Stimulated activated CD4-positive, alpha-beta T cell treated with anti-CD3 and anti-CD28 coated beads, Interleukin-1b, Interleukin-23, amount 100 ng/mL, for 4 hours (primary cell): ENCODE results near the gene RPL32.

Source experiments
- DNase-seq, 2 donors: peaks; one replicate each; pipeline ENCODE4 v3.0.0-alpha.2; 2020; ENCODE audit warnings: low read depth in 2 of 2

RPL32 gene

DNA sequence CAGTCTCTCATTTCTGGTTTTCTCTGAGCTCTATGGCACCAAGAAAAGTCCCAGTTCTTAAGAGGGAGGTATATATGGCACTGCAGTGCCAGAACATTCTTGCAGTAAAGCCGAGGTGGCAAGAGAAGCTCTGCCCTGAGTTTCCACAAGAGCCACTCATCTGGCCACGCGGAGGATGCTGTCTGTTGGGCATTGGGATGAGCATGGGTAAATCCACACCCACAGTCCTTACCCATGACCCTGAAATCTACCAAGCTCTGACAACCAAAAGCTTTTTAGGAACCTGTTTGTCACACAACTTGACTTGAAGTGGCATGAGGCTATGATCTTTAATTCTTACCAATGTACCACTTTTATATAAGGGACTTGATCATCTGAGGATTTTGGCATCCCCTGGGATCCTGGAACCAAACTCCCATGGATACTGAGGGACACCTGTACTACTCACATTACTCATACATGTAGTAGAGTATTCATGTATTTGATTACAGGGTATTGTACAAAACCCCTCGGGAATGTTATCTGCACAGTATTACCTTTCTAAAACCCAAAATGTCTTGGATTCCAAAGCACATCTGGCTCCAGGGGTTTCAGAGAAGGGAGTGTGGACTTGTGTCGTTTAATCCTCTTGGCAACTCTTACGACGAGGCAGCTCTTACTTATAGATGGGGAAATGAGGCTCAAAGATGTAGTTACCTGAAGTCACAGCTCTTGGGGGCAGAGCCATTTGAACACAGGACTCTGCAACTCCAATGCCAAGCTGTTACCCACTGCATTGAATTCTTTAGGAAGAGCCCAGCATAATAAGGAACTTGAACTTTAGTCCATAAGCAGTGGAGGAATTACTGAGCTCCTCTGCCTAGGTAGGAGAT is 8.8 kb downstream of the RPL32 start:
- peak in 1 of 2 donors; percentile 17 for DNase-seq

DNA sequence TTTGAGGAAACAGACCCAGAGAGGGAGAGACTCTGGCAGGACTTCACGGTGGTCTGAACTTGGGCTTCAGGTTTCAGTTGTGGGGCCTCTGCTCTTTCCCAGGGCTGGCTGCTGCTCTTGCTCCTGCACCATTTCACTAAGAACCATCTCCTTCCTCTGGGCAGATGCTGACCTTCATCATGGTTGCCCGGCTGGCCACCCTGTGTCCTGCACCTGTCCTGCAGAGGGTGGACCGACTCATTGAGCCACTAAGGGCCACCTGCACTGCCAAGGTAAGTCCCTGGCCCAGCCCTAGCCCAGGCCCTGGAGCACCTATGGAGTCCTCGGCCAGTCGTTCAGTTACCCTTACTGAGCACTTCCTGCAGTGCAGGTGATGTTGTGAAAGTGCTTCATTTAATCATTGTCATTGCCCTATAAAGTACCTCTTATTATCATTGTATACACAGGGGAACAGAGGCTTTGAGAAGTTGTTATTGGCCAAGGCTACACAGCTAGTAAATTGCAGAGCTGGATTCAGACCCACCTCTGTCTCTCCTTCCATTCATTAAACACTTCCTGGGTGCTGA is 10.0 kb downstream of the RPL32 start:
- DNase-seq: no peak

DNA sequence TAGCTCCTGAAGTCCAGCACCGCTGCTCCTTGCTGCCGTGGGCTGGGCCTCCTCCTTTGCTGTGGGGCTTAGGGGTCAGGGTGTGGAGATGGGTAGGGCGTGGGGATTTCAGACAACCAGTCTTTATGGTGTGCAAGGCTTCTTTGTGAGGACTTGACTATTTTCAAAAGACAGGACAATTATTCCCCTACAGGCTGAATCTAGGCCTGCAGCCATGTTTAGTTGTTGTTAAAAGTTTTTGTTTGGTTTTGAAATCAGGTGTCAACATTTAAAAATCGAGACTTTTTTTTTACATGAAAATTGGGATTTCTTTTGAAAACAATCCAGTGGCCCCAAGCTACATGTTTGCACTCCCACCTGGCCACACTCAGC is 10.6 kb downstream of the RPL32 start:
- DNase-seq: no peak

DNA sequence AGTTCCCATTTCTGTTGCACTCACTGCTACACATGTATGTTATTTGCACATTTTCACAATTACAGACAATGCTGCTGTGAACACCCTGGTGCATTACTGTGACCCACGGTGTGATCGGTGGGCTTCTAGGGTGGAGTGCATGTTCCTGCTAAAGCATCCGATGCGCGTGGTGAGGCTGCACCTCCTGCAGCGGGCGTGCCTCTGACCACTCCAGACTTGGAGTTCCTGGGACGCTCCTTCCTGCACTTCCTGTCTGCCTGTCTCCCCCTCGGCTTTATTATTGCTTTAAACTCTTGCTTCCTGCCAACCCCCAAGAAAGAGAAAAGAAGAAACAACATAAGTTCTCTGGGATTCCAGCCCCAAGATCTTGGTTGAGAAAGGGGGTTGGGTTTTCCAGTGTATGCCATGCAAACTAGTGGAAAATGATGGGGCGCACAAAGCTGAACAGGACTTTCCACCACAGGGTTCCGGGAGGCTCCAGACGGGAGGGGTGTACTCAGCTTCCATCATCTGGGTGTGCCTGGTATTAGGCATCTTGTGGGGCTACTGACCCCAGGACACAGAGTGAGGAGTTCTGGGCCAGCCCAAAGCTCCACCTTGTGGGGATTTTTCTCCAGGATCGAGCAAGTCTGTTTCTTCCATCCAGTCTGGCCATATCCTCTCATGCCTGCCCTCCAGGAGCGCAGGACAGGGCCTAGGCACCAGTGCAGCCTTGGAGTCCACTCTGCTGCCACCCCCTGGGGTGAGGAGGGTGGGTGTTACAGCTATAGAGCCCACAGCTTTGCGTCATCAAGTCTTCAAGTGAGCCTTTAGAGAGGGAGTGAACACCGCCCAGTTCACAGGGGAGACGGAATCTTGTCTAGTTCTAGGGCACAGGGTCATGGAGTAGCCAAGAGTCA is 11.2 kb downstream of the RPL32 start:
- DNase-seq: no peak

DNA sequence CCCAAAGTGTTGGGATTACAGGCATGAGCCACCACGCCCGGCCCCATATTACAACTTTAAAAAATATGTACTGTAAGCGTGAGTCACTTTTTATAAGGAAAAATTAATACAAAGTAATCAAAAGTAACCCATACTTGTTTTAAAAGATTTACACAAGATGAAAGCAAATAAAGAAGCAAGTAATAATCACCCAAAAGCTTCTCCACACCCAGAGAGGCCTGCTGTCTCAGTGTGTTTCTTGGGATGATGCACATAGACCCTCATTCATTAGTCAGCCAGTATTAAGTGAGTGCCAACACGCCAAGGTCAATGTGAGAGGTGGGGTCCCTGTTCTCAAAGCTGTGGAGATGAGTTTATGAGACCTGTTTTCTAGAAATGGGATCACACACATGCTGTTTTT is 12.0 kb downstream of the RPL32 start:
- no peak for DNase-seq

DNA sequence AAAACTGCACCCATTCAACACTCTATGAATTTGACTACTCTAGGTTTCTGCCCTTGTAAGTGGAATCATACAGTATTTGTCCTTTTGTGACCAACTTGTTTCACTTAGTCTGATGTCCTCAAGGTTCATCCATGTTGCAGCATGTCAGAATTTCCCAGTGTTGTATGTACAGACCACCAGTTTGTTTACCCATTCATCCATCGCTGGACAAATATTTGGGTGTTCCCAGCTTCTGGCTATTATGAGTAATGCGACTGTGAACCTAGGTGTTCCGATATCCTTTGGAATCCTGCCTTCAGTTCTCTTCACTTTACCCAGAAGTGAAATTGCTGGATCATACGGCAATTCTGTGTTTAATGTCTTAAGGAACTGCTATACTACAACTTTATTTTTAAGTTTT is 12.6 kb downstream of the RPL32 start:
- DNase-seq: no peak

DNA sequence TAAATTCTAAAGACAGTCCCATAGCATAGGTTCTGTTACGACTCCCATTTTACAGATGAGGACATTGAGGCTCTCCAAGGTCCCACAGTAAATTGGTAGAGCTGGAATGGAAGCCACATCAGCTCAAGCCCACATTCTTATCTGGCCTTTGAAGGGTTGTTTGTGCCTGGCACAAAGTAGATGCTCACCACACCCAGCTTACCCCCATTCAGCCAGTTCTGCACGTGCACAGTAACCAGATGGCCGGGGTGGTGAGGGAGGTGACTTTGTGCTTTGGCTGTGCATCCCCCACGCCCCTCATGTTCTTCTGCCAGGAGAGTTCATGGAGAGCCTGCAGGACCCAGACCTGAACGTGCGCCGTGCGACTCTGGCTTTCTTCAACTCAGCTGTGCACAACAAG is 16.2 kb downstream of the RPL32 start:
- no peak for DNase-seq

DNA sequence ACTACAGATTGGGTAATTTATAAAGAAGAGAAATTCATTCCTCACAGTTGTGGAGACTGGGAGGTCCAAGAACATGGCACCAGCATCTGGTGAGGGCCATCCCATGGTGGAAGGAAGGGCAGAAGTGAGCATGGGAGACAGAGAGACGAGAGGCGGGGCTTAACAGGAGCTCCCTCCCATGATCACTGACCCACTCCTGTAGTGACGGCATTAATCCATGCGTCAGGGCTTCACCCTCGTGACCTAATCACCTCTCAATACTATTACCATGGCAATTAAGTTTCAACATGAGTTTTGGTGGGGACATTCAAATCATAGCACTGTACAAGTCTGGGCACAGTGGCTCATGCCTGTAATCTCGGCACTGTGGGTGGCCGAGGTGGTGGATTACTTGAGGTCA is 17.1 kb downstream of the RPL32 start:
- DNase-seq: no peak

DNA sequence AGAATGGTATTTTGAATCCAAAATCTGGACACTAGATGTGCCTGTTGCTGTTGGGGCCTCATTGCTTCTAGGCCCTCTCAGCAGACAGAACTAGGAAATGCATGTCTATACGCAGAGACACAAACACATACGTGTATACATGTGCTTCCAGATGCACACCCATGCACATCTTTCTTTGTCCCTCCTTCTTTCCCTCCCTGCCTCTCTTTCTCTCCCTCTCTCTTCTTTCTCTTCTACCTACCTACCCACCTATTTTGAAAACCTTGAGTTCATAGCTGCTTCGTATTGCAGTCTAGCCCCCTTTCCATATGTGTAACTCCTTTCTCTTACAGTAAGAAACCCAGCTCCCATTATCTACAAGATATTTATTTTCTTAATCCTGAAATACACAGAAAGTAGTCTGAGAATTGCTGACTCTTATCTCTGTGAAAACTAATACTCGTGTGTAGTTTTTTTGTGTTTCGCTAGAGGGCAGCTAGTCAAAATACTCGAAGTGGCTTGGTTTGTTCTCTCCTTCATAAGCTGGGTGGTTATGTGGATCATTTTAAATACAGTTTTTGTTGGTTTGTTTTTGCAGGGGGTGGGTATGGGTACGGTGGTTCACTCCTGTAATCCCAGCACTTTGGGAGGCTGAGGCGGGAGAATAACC is 18.5 kb downstream of the RPL32 start:
- DNase-seq: no peak

DNA sequence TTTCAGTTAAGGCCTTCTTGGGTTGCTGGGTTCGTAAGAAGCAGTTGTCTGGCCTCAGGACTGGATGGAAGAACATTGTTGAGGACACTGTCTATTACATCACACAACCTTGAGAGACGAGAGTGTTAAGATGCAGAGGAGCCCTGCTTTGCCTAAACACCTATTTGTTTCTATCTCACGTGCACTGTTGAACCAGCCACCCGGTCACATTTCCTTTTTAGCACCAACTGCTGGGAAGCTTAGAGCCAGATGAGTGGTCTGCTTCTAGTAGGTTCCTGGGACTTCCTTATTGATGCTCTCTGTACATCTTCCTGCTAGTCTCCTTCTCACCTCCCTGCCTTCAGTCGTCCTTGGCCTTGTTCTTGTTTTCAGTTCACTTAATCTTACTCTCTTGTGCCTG is 22.6 kb downstream of the RPL32 start:
- no peak for DNase-seq

DNA sequence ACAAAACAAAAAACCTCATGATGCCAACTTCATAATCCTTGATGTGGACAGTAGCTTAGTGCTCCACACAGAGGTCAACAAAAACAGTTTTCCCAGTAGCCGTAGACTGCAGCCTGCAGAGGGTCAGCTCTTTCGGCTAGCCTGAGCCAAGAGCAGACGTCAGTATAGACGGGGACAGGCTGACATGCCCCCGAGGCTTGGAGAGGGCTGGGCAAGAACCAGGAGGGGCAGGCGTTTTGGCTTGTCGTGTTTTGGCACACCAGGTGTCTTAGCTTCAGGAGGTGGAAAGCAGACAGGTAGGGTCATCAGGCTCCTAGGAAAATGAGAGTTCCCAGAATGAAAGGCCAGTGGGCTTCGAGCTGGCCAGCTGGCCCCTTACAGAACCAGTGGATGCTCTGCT is 23.1 kb downstream of the RPL32 start:
- no peak for DNase-seq

DNA sequence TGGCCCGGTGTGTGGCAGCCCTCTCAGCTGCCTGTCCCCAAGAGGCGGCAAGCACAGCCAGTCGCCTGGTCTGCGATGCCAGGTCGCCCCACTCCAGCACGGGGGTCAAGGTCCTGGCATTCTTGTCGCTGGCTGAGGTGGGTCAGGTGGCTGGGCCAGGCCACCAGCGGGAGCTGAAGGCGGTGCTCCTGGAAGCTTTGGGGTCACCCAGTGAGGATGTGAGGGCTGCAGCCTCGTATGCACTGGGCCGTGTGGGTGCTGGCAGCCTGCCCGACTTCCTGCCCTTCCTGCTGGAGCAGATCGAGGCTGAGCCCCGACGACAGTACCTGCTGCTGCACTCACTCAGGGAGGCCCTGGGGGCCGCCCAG is 24.0 kb downstream of the RPL32 start:
- no peak for DNase-seq

DNA sequence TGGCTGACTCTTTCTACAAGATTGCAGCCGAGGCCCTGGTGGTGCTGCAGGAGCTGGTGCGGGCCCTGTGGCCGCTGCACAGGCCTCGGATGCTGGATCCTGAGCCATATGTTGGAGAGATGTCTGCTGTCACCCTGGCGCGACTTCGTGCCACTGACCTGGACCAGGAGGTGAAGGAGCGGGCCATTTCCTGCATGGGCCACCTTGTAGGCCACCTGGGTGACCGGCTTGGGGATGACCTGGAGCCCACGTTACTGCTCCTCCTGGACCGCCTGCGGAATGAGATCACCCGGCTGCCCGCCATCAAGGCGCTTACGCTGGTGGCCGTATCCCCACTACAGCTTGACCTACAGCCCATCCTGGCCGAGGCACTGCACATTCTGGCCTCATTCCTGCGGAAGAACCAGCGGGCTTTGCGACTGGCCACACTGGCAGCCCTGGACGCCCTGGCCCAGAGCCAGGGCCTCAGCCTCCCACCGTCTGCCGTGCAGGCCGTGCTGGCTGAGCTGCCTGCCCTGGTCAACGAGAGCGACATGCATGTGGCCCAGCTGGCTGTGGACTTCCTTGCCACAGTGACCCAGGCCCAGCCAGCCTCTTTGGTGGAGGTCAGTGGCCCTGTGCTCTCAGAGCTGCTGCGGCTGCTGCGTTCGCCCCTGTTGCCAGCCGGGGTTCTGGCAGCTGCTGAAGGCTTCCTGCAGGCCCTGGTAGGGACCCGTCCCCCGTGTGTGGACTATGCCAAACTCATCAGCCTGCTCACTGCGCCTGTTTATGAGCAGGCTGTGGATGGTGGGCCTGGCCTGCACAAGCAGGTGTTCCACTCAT is 24.6 kb downstream of the RPL32 start:
- DNase-seq: no peak

DNA sequence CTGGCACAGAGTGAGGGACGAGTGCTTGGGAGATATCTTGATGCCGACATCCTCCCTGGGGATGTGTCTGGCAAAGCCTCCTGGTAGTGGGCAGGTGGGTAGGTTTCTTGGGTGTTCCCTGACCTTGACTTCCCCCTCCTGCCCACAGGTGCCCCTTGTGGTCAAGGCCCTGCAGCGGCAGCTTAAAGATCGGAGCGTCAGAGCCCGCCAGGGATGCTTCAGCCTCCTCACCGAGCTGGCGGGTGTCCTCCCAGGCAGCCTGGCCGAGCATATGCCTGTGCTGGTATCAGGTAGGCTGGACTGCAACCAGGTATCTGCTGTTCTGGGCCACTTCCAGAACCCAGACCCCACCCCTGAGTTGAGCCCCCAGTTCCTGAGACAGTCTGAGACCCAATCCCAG is 25.6 kb downstream of the RPL32 start:
- no peak for DNase-seq

DNA sequence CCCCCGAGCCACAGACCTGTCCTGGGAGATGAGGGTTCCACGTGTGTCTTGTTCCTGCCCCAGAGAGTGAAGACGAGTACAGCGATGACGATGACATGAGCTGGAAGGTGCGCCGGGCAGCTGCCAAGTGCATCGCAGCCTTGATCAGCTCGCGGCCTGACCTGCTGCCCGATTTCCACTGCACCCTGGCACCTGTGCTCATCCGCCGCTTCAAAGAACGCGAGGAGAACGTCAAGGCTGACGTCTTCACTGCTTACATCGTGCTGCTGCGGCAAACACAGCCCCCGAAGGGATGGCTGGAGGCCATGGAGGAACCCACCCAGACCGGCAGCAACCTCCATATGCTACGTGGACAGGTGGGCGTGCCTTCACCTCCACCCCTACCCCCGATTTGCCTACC is 26.3 kb downstream of the RPL32 start:
- DNase-seq: no peak

DNA sequence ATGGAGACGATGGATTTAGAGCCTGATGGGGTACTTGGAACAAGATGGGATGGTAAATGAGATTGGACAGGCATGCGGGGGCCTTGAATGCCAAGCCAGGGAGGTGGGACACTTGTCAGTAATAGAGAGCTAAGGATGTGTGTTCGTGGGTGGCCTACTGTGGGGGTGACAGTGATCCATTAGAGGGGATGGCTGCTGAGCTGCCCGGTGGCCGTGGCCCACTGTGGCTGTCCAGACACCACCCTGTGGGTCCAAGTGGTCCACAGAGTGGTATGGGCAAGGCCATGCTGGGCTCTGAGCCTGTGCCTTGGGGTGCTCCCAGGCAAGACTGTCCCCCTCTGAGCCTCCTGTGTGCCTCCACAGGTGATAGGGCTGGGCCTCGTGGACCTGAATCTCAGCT is 27.4 kb downstream of the RPL32 start:
- no peak for DNase-seq

DNA sequence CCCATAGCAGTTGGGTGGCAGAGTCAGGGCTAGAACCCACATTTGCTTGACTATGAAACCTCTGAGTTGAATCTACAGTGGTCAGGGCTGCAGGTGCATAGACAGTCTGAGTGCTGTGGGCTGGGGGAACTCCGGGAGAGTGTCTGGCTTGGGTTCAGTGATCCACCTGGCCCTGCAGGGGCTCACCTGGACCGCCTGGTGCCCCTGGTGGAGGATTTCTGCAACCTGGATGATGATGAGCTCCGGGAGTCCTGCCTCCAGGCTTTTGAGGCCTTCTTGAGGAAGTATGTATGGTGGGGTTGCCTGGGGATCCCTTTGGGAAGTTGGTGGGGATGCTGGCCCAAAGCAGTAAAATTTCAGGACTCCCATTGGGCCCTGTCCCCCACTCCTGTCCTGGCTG is 28.6 kb downstream of the RPL32 start:
- no peak for DNase-seq

DNA sequence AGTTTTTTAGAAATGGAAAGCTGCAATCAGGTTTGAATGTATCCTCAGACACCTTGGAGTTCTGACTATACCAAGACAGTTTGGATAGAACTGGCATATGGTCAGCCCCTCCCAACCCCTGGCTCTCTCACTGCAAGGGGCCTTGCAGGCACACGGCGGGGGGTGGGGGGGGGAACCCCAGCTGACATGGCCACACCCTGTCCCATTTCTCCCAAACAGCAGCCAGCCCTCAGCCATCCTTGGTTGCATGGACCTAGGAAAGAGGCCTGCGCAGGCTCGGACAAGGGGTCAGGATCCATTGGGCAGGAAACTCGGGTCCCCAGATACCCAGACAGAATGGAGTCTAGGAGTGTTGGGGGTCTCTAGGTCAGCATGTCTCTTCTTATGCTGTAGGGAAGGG is 30.4 kb downstream of the RPL32 start:
- no peak for DNase-seq

DNA sequence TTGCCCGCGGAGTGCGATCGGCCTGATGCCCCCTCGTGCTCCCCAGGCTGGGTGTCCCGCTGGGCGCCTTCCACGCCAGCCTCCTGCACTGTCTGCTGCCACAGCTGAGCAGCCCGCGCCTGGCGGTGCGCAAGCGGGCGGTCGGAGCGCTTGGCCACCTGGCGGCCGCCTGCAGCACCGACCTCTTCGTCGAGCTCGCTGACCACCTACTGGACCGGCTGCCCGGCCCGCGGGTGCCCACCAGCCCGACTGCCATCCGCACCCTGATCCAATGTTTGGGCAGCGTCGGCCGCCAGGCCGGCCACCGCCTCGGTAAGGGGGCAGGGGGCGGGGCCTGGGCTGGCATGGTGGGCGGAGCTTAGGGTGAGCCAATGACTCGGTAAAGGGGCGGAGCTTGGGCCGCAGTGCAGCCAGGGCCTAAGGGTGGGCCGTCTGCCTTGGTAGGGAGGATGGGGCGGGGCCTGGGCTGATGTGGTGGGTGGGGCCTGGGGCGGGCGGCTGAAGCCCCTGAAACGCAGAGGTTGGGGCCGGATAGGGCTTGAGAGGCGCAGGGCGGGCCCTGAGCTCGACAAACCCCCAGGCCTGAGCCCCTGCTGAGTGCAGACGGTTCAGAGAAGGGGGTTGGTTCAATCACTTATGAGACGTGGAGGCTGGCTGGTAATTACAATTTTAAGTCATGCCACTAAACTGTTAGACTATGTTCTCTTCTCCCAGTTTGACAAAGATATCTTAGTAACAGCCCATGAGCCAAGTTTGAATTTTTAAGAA is 31.2 kb downstream of the RPL32 start:
- peak; percentile 91 to 95 for DNase-seq

DNA sequence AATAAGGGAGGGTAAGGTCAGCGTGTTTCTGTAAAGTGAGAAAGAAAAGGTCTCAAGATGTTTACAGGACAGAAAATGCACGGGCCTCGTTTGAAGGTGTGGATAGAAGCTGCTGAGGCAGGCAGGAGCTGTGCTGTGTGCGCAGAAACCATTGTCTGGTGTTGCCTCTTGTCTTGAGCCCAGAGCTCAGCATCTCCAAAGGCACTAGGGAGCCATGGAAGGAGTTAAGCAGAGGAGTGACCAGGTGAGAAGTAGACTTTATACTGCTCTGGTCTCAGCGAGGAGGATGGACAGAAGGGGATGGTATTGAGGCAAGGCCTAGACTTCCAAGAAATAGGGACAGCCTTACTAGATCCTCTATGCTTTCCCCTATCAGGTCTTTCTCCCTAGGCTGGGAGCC is 31.9 kb downstream of the RPL32 start:
- no peak for DNase-seq

DNA sequence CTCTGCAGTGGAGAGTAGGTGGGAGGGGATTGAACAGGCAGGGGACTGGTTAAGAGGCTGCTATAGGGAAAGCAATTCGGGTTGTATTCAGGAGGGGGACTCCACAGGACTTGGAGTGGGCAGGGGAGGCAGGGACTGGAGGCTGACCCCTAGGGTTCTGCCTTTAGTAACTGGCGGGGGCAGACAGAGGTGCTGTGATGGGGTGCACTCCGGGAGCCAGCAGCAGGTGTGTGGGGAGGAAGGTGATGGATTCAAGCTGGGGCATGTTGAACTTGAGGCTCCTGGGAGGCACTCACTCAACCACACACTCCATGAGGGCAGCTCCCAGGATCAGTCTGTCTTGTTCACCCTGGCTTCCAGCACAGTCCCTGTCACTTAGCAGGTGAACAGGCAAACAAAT is 32.4 kb downstream of the RPL32 start:
- DNase-seq: no peak
